ENCODE data around the gene THUMPD3.

THUMPD3 gene

GRCh38 chr3:9430733-9431132 lies 67.9 kb downstream of the THUMPD3 start:
- no peak for DNase-seq

- DNase-seq: no peak
Measured at GRCh38 chr3:9433627-9434521, 71.0 kb downstream of the THUMPD3 start.

- no peak for DNase-seq
Measured at GRCh38 chr3:9435316-9435715, 72.5 kb downstream of the THUMPD3 start.
